ENCODE data around the gene FADS1. TPM values are rescaled to one million over a fixed set of nuclear protein-coding genes. Genes with fewer than 3 reads are reported as not detected.

The FADS1 gene
- total and polyA plus RNA-seq, 2 of the 13 experiments (the other 11 are each of a cell fraction or from before 2014, with no cell fraction given) = 91.8 to 108 TPM

- peak; percentile 65; the same call in 1 of the 2 replicates for TF ChIP-seq ZMYM3 (CRISPR knock-in tag; IDR thresholded peaks at IDR 0.05)
- TF ChIP-seq NR2C2 (CRISPR knock-in tag; IDR thresholded peaks at IDR 0.05; ENCODE audit: borderline replicate concordance) = peak; percentile 32; the same call in 1 of the 2 replicates
- 0 out of 2 replicates have a peak, but pooled peaks have one; percentile 28 for TF ChIP-seq ZNF501 (CRISPR knock-in tag; IDR thresholded peaks at IDR 0.05)
- no peak for TF ChIP-seq CHD2 (IDR thresholded peaks at IDR 0.05; ENCODE audit: low read depth, low read length)
- peak; percentile 45; the same call in 1 of the 2 replicates for TF ChIP-seq ZNF503 (CRISPR knock-in tag; IDR thresholded peaks at IDR 0.05)
- TF ChIP-seq ZC3H4 (CRISPR knock-in tag; IDR thresholded peaks at IDR 0.05; ENCODE audit: borderline replicate concordance) = no peak
- peak; percentile 25 for TF ChIP-seq ZEB1 (IDR thresholded peaks at IDR 0.05; ENCODE audit: insufficient replicate concordance, low read depth)
- TF ChIP-seq THYN1 (CRISPR knock-in tag; IDR thresholded peaks at IDR 0.05; ENCODE audit: borderline replicate concordance, low read depth) = no peak
- peak; percentile 72; the same call in 1 of the 2 replicates for TF ChIP-seq ZFP91 (CRISPR knock-in tag; IDR thresholded peaks at IDR 0.05; ENCODE audit: borderline replicate concordance)
- TF ChIP-seq ZGPAT (CRISPR knock-in tag; IDR thresholded peaks at IDR 0.05) = peak; percentile 74
- TF ChIP-seq WIZ (CRISPR knock-in tag; IDR thresholded peaks at IDR 0.05) = no peak
- TF ChIP-seq CBFB (CRISPR knock-in tag; IDR thresholded peaks at IDR 0.05) = peak; percentile 59; the same call in 1 of the 2 replicates
- peak; percentile 58 for TF ChIP-seq SRSF1 (optimal IDR thresholded peaks at IDR 0.05; ENCODE audit: low read depth, low read length)
- no peak for TF ChIP-seq ZNF557 (CRISPR knock-in tag; IDR thresholded peaks at IDR 0.05)
- peak; percentile 88 for TF ChIP-seq HNF4G (IDR thresholded peaks at IDR 0.05; ENCODE audit: borderline replicate concordance, low read depth, low read length)
- TF ChIP-seq HNF4G (CRISPR knock-in tag; IDR thresholded peaks at IDR 0.05; ENCODE audit: borderline replicate concordance, low read depth) = 0 out of 2 replicates have a peak, but pooled peaks have one; percentile 30
- peak; percentile 80; the same call in 1 of the 2 replicates for TF ChIP-seq NR2F2 (IDR thresholded peaks at IDR 0.05; ENCODE audit: borderline replicate concordance, low read depth)
- peak; percentile 94 for TF ChIP-seq SOX5 (CRISPR knock-in tag; IDR thresholded peaks at IDR 0.05; ENCODE audit: borderline replicate concordance)
- TF ChIP-seq CAMTA2 (CRISPR knock-in tag; IDR thresholded peaks at IDR 0.05; ENCODE audit: borderline replicate concordance) = no peak
- TF ChIP-seq HNF4A (CRISPR knock-in tag; IDR thresholded peaks at IDR 0.05) = peak; percentile 89
- TF ChIP-seq U2AF1 (optimal IDR thresholded peaks at IDR 0.05; ENCODE audit: low read depth, low read length) = peak; percentile 35
- 0 out of 2 replicates have a peak, but pooled peaks have one; percentile 32 for TF ChIP-seq ZFP1 (CRISPR knock-in tag; IDR thresholded peaks at IDR 0.05)
- TF ChIP-seq SNAI1 (CRISPR knock-in tag; IDR thresholded peaks at IDR 0.05; ENCODE audit: borderline replicate concordance) = peak; percentile 55; the same call in 1 of the 2 replicates
- TF ChIP-seq ZNF18 (CRISPR knock-in tag; IDR thresholded peaks at IDR 0.05; ENCODE audit: insufficient replicate concordance) = no peak
Observed at GRCh38 chr11:61769169-61769920, 47.5 kb downstream of the FADS1 start (continued).

Measured in HepG2 (cell line).